ENCODE results near the gene ZCCHC17.

ZCCHC17 gene

GRCh38 chr1:31408788-31409318 is 112.0 kb downstream of the ZCCHC17 start:
- no peak for DNase-seq
- in situ Hi-C loops (cut with HindIII; ENCODE audit: low pct_ligation_motif_present, low pct_unique_long_range_greater_than_20kb, low sequenced_read_pairs): no loop called here

- in situ Hi-C loops (cut with HindIII; ENCODE audit: low pct_ligation_motif_present, low pct_unique_long_range_greater_than_20kb, low sequenced_read_pairs): no loop called here
- DNase-seq: no peak
Measured at GRCh38 chr1:31409946-31410858, 113.4 kb downstream of the ZCCHC17 start.

- in situ Hi-C loops (cut with HindIII; ENCODE audit: low pct_ligation_motif_present, low pct_unique_long_range_greater_than_20kb, low sequenced_read_pairs): no loop called here
- no peak for DNase-seq
Measured at GRCh38 chr1:31410871-31411270, 114.0 kb downstream of the ZCCHC17 start.

- no peak for DNase-seq
- in situ Hi-C loops (cut with HindIII; ENCODE audit: low pct_ligation_motif_present, low pct_unique_long_range_greater_than_20kb, low sequenced_read_pairs): no loop called here
Measured at GRCh38 chr1:31412205-31412604, 115.4 kb downstream of the ZCCHC17 start.

GRCh38 chr1:31412732-31413404 is 116.0 kb downstream of the ZCCHC17 start, which contains the start of gene SERINC2:
SERINC2 (plus strand) TSS chr1:31413213; CDS start chr1:31413266, 53 bp downstream.
- DNase-seq: peak; percentile 10

GRCh38 chr1:31413405-31414001 is 116.7 kb downstream of the ZCCHC17 start:
- in situ Hi-C loops (cut with HindIII; ENCODE audit: low pct_ligation_motif_present, low pct_unique_long_range_greater_than_20kb, low sequenced_read_pairs): no loop called here
- DNase-seq: peak; percentile 30

More at GRCh38 chr1:31412732-31413404, 116.0 kb downstream of the ZCCHC17 start, which contains the start of gene SERINC2:
- in situ Hi-C loops (cut with HindIII; ENCODE audit: low pct_ligation_motif_present, low pct_unique_long_range_greater_than_20kb, low sequenced_read_pairs): no loop called here

Data from ACHN (cell line).